Naive B cell (primary cell): ENCODE measurements around the gene RSPRY1. TPM values are rescaled to one million over a fixed set of nuclear protein-coding genes. Genes with fewer than 3 reads are reported as not detected.
"Not testable (repeated sequence)": the region's sequence is repeated elsewhere in the genome, so short reads cannot be mapped to it uniquely, and the experiment has no call there.

Source experiments
- ATAC-seq, 2 donors: fragments of 150-1000 bp; cut with Tn5 transposase; 2 replicates each; pipeline ENCODE4 v1.10.0; 2021; ENCODE audit warnings: low read depth in 2 of 2, mild to moderate bottlenecking in 2 of 2, moderate library complexity in 2 of 2
- DNase-seq: peaks from one replicate; pipeline ENCODE4 v3.0.0; 2022
- H3K27ac Mint-ChIP-seq, 6 donors: one replicate each; pipeline ENCODE4 v1.8.0; 2020 to 2022; ENCODE audit warnings: mild to moderate bottlenecking in 6 of 6, mixed read lengths in 6 of 6, moderate library complexity in 5 of 6, inconsistent platforms in 2 of 6
- H3K27me3 Mint-ChIP-seq, 3 donors: one replicate each; pipeline ENCODE4 v1.8.0; 2021 to 2022; ENCODE audit warnings: mixed read lengths in 3 of 3, mild to moderate bottlenecking in 1 of 3
- H3K36me3 Mint-ChIP-seq, 2 donors: one replicate each; pipeline ENCODE4 v1.8.0; 2020 to 2022; ENCODE audit warnings: mixed read lengths in 2 of 2, inconsistent platforms in 1 of 2, mild to moderate bottlenecking in 1 of 2
- H3K4me1 Mint-ChIP-seq, 3 donors: one replicate each; pipeline ENCODE4 v1.8.0; 2020 to 2022; ENCODE audit warnings: mixed read lengths in 3 of 3, inconsistent platforms in 1 of 3, mild to moderate bottlenecking in 1 of 3, moderate library complexity in 1 of 3
- H3K4me3 Mint-ChIP-seq, 8 donors: one replicate each; pipeline ENCODE4 v1.8.0; 2020 to 2022; ENCODE audit warnings: mild to moderate bottlenecking in 8 of 8, mixed read lengths in 8 of 8, moderate library complexity in 8 of 8, inconsistent platforms in 2 of 8
- H3K9me3 Mint-ChIP-seq, 7 donors: one replicate each; pipeline ENCODE4 v1.8.0; 2020 to 2022; ENCODE audit warnings: mixed read lengths in 7 of 7, mild to moderate bottlenecking in 5 of 7, inconsistent platforms in 2 of 7, moderate library complexity in 1 of 7
- polyA plus RNA-seq, 6 donors: library from polyadenylated mRNA; unstranded; fragments of 300-500 nt; fragmentation: Illumina TruSeq; gene quantifications; one replicate each; pipeline ENCODE4 v1.2.3, GENCODE V29; 2021; ENCODE audit warnings: low read depth in 6 of 6

The RSPRY1 gene
- polyA plus RNA-seq, 6 donors from 2014 or later, result 26.7 to 42.7 (median 33.5) TPM

GRCh38 chr16:57261806-57262205 is 75.7 kb downstream of the RSPRY1 start:
- DNase-seq, result no peak

DNA sequence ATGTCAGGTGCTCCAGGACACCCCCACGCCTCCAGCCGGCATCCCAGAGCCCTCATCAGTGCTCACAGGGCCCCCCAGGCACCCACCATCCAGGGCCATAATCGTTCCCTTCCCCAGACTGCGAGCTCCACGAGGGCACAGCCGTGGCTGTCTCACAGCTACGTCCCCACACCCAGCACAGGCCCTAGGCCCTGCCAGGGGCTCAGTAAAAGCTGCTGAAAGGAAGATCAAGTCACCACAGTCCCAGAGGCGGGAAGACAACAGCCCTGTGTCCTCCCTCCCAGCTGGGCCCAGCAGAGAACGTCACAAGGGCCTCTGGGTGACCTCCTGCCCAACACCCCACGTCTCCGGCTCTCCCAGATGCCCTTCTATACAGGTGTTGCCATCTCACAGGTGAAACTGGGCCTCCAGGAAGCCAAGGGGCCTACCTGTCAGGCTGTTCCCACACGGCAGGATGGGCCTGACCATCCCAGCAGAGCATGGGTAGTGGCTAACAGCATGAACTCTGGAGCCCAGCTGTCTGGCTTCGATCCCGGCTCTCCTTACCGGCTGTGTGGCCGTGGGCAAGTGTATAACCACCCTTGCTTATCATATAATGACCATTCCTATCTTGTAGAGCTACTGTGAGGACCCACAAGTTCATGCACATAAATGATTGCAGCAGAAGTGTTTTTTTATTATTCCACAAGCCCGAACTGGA is 76.9 kb downstream of the RSPRY1 start:
- Mint-ChIP-seq H3K4me3 (peak overlapping the region in 1 of 8 donors; percentile 16), H3K27me3 (no peaks in the 10 kb centered on the region), H3K9me3 (no peaks in the 10 kb centered on the region), H3K36me3 (no peaks in the 10 kb centered on the region), H3K27ac (peak overlapping the region in 2 of 6 donors; percentile 62 to 92), H3K4me1 (peaks cover 0 to 7% (median 4%) of the 10 kb centered on the region in 3 donors)
- ATAC-seq (no peak), DNase-seq (no peak)

More at GRCh38 chr16:57261806-57262205, 75.7 kb downstream of the RSPRY1 start:
- Mint-ChIP-seq H3K4me1 (peaks cover 0 to 7% (median 4%) of the 10 kb centered on the region in 3 donors), H3K27ac (no peak overlapping the region), H3K4me3 (peak overlapping the region in 1 of 8 donors; percentile 5), H3K36me3 (peaks cover 0 to 4% of the 10 kb centered on the region in 2 donors), H3K27me3 (no peaks in the 10 kb centered on the region), H3K9me3 (no peaks in the 10 kb centered on the region)
- ATAC-seq, result no peak

- no peaks in the 10 kb centered on the region for H3K36me3 Mint-ChIP-seq
- no peak overlapping the region for H3K4me3 Mint-ChIP-seq
- DNase-seq (no peak), ATAC-seq (no peak)
- H3K9me3 Mint-ChIP-seq, result no peaks in the 10 kb centered on the region
- H3K27me3 Mint-ChIP-seq, result no peaks in the 10 kb centered on the region
- peaks cover 0 to 7% (median 4%) of the 10 kb centered on the region in 3 donors for H3K4me1 Mint-ChIP-seq
- H3K27ac Mint-ChIP-seq, result no peak overlapping the region
Observed at GRCh38 chr16:57263541-57264351, 77.6 kb downstream of the RSPRY1 start.

GRCh38 chr16:57264381-57264780 is 78.3 kb downstream of the RSPRY1 start:
- H3K4me3 Mint-ChIP-seq, result no peak overlapping the region
- no peak overlapping the region for H3K27ac Mint-ChIP-seq
- no peak for DNase-seq
- peak; percentile 51 to 56 for ATAC-seq
- no peaks in the 10 kb centered on the region for H3K27me3 Mint-ChIP-seq
- H3K9me3 Mint-ChIP-seq, result no peaks in the 10 kb centered on the region
- no peaks in the 10 kb centered on the region for H3K36me3 Mint-ChIP-seq
- peaks cover 0 to 7% (median 4%) of the 10 kb centered on the region in 3 donors for H3K4me1 Mint-ChIP-seq

GRCh38 chr16:57264950-57265371 is 78.8 kb downstream of the RSPRY1 start:
- peaks cover 0 to 7% (median 4%) of the 10 kb centered on the region in 3 donors for H3K4me1 Mint-ChIP-seq

GRCh38 chr16:57265850-57266530 is 79.9 kb downstream of the RSPRY1 start:
- Mint-ChIP-seq H3K9me3 (no peaks in the 10 kb centered on the region), H3K27ac (no peak overlapping the region), H3K4me3 (no peak overlapping the region), H3K36me3 (no peaks in the 10 kb centered on the region), H3K27me3 (no peaks in the 10 kb centered on the region), H3K4me1 (peaks cover 0 to 3% (median 0%) of the 10 kb centered on the region in 3 donors)
- ATAC-seq (no peak), DNase-seq (no peak)

More at GRCh38 chr16:57264950-57265371, 78.8 kb downstream of the RSPRY1 start:
- H3K36me3 Mint-ChIP-seq, result no peaks in the 10 kb centered on the region
- H3K4me3 Mint-ChIP-seq, result no peak overlapping the region
- no peaks in the 10 kb centered on the region for H3K27me3 Mint-ChIP-seq
- ATAC-seq (no peak), DNase-seq (no peak)
- no peak overlapping the region for H3K27ac Mint-ChIP-seq
- H3K9me3 Mint-ChIP-seq, result no peaks in the 10 kb centered on the region

- Mint-ChIP-seq H3K27ac (peak overlapping the region in 1 of 6 donors; percentile 73), H3K4me1 (peaks cover 0 to 3% (median 0%) of the 10 kb centered on the region in 3 donors)
Observed at GRCh38 chr16:57266531-57267260, 80.6 kb downstream of the RSPRY1 start.

GRCh38 chr16:57267343-57267742 is 81.2 kb downstream of the RSPRY1 start:
- not testable (repeated sequence) for H3K4me3 Mint-ChIP-seq

More at GRCh38 chr16:57266531-57267260, 80.6 kb downstream of the RSPRY1 start:
- Mint-ChIP-seq H3K4me3 (no peak overlapping the region), H3K27me3 (no peaks in the 10 kb centered on the region), H3K9me3 (no peaks in the 10 kb centered on the region), H3K36me3 (no peaks in the 10 kb centered on the region)
- DNase-seq (no peak), ATAC-seq (no peak)

GRCh38 chr16:57268804-57269800 is 83.0 kb downstream of the RSPRY1 start:
- Mint-ChIP-seq H3K4me1 (peaks cover 0 to 3% (median 0%) of the 10 kb centered on the region in 3 donors), H3K9me3 (no peaks in the 10 kb centered on the region), H3K27me3 (no peaks in the 10 kb centered on the region), H3K27ac (no peak overlapping the region), H3K4me3 (no peak overlapping the region), H3K36me3 (no peaks in the 10 kb centered on the region)
- no peak for DNase-seq
- no peak for ATAC-seq

More at GRCh38 chr16:57267343-57267742, 81.2 kb downstream of the RSPRY1 start:
- H3K27ac Mint-ChIP-seq, DNase-seq, H3K27me3 Mint-ChIP-seq, H3K9me3 Mint-ChIP-seq, H3K4me1 Mint-ChIP-seq, H3K36me3 Mint-ChIP-seq, ATAC-seq: not testable (repeated sequence)

GRCh38 chr16:57270221-57271062 is 84.3 kb downstream of the RSPRY1 start:
- Mint-ChIP-seq H3K4me3 (no peak overlapping the region), H3K27me3 (peaks cover 0 to 3% (median 3%) of the 10 kb centered on the region in 3 donors), H3K4me1 (no peaks in the 10 kb centered on the region), H3K36me3 (no peaks in the 10 kb centered on the region), H3K9me3 (no peaks in the 10 kb centered on the region), H3K27ac (no peak overlapping the region)
- ATAC-seq (no peak), DNase-seq (no peak)

DNA sequence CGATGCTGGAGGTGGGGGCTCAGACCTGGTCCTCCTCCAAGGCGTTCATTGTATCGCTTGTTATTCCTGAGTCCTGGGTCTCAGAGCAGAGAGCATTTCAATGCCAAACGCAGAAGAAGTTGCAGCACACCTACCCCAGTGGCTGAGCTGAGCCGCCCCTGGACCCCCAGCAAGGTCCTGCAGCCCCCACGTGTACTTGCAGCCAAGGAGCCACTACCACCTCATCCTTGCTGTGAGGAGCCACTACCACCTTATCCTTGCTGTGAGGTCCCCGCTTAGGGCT is 84.9 kb downstream of the RSPRY1 start:
- Mint-ChIP-seq H3K9me3 (no peaks in the 10 kb centered on the region), H3K36me3 (no peaks in the 10 kb centered on the region), H3K4me1 (no peaks in the 10 kb centered on the region), H3K27me3 (peaks cover 0 to 7% (median 7%) of the 10 kb centered on the region in 3 donors), H3K27ac (no peak overlapping the region), H3K4me3 (no peak overlapping the region)
- DNase-seq (no peak), ATAC-seq (no peak)
